ENCODE results near the gene RBM33.

DNA sequence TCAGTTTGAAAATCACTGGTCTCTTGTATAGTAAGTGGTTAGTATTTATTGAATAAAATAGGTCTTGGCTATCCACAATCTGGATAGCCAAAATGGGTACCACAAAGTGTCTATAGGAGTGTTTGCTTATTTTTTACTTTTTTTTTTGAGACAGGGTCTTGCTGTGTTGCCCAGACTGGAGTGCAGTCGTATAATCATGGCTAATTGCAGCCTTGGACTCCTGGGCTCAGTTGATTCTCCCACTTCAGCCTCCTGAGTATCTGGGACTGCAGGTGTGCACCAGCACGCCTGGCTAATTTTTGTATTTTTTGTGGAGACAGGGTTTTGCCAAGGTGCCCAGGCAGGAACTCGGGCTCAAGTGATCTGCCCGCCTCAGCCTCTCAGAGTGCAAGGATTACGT, 2.8 kb downstream of the RBM33 start:
- no peak for TF ChIP-seq THAP7 (CRISPR knock-in tag; IDR thresholded peaks at IDR 0.05)
- no peak for TF ChIP-seq NFYB (IDR thresholded peaks at IDR 0.05; ENCODE audit: extremely low read depth, insufficient read length)

Measured in K562 (cell line).